ENCODE data around the gene KCNE3.

- TF ChIP-seq CTCF (IDR thresholded peaks at IDR 0.05) (peak in 2 of 6 experiments; percentile 40 to 53), POLR2A (IDR thresholded peaks at IDR 0.05) (peak; percentile 77 to 97 (median 84)), POLR2AphosphoS5 (IDR thresholded peaks at IDR 0.05) (peak; percentile 47 to 76)
Measured at GRCh38 chr11:74492974-74493790, 25.8 kb upstream of the KCNE3 start, which contains the start of gene LIPT2.
